OCI-M1 (cell line): ENCODE data around the gene NOL3.

Experiments used
- DNase-seq: peaks from one replicate; lab custom pipeline; 2025; lab: John Stamatoyannopoulos, UW

Gene NOL3

GRCh38 chr16:67155295-67156142 lies 14.8 kb upstream of the NOL3 start:
- peak; percentile 86 for DNase-seq

- no peak for DNase-seq
These were observed 14.0 kb upstream of the NOL3 start for GRCh38 chr16:67156143-67156844.

- no peak for DNase-seq
These were observed 13.1 kb upstream of the NOL3 start for GRCh38 chr16:67157106-67157748.

- peak; percentile 17 for DNase-seq
These were observed 12.3 kb upstream of the NOL3 start for GRCh38 chr16:67157892-67158635.

GRCh38 chr16:67158637-67159600 lies 11.4 kb upstream of the NOL3 start:
- peak; percentile 66 for DNase-seq

GRCh38 chr16:67161595-67162058 lies 8.7 kb upstream of the NOL3 start:
- DNase-seq, result no peak

- DNase-seq, result no peak
These were observed 7.7 kb upstream of the NOL3 start for GRCh38 chr16:67162506-67163163.

GRCh38 chr16:67163164-67163998 lies 7.0 kb upstream of the NOL3 start:
- no peak for DNase-seq

GRCh38 chr16:67163999-67164558 lies 6.3 kb upstream of the NOL3 start:
- DNase-seq, result no peak

GRCh38 chr16:67164599-67165061 lies 5.7 kb upstream of the NOL3 start, which contains the start of gene HSF4:
Gene HSF4, plus strand, starts transcription at chr16:67164745. Its CDS starts 67 bp downstream, at chr16:67164812.
- DNase-seq, result peak; percentile 70

- no peak for DNase-seq
These were observed 4.9 kb upstream of the NOL3 start for GRCh38 chr16:67165121-67166078.

GRCh38 chr16:67166110-67166547 lies 4.2 kb upstream of the NOL3 start:
- no peak for DNase-seq

GRCh38 chr16:67166598-67167168 lies 3.7 kb upstream of the NOL3 start:
- DNase-seq, result no peak

- DNase-seq, result no peak
These were observed 2.8 kb upstream of the NOL3 start for GRCh38 chr16:67167588-67167987.

- DNase-seq, result no peak
These were observed 1.3 kb upstream of the NOL3 start for GRCh38 chr16:67169011-67169451.

GRCh38 chr16:67169642-67170167 lies 633 bp upstream of the NOL3 start:
- DNase-seq, result peak; percentile 69
